ENCODE data around the gene MBLAC2. TPM values are rescaled to one million over a fixed set of nuclear protein-coding genes. Genes with fewer than 3 reads are reported as not detected.

The MBLAC2 gene
- total RNA-seq, 1 donor from 2014 or later: 2.6 TPM

- TF ChIP-seq CTCF (IDR thresholded peaks at IDR 0.05; ENCODE audit: partially characterized antibody, unreplicated experiment): no peak
- Mint-ChIP-seq H3K27me3 (ENCODE audit: unreplicated experiment) (peaks cover 5% of the 10 kb centered on the region), H3K4me3 (ENCODE audit: unreplicated experiment) (no peak overlapping the region), H3K36me3 (ENCODE audit: unreplicated experiment) (no peaks in the 10 kb centered on the region), H3K4me1 (ENCODE audit: low read depth, unreplicated experiment) (peaks cover 6% of the 10 kb centered on the region), H3K27ac (ENCODE audit: unreplicated experiment) (no peak overlapping the region), H3K9me3 (ENCODE audit: unreplicated experiment) (peaks cover 3% of the 10 kb centered on the region)
- no peak for DNase-seq
Measured at GRCh38 chr5:90477621-90478215, 3.1 kb upstream of the MBLAC2 start.

- peaks cover 3% of the 10 kb centered on the region for H3K9me3 Mint-ChIP-seq (ENCODE audit: unreplicated experiment)
- DNase-seq: no peak
- TF ChIP-seq CTCF (IDR thresholded peaks at IDR 0.05; ENCODE audit: partially characterized antibody, unreplicated experiment): no peak
- H3K27me3 Mint-ChIP-seq (ENCODE audit: unreplicated experiment): peaks cover 5% of the 10 kb centered on the region
- peak overlapping the region; percentile 14 for H3K27ac Mint-ChIP-seq (ENCODE audit: unreplicated experiment)
- peak overlapping the region; percentile 10 for H3K4me3 Mint-ChIP-seq (ENCODE audit: unreplicated experiment)
- H3K4me1 Mint-ChIP-seq (ENCODE audit: low read depth, unreplicated experiment): peaks cover 6% of the 10 kb centered on the region
- no peaks in the 10 kb centered on the region for H3K36me3 Mint-ChIP-seq (ENCODE audit: unreplicated experiment)
Measured at GRCh38 chr5:90477073-90477472, 2.5 kb upstream of the MBLAC2 start.

GRCh38 chr5:90476391-90476790 lies 1.8 kb upstream of the MBLAC2 start:
- Mint-ChIP-seq H3K4me3 (ENCODE audit: unreplicated experiment) (no peak overlapping the region), H3K36me3 (ENCODE audit: unreplicated experiment) (no peaks in the 10 kb centered on the region), H3K27me3 (ENCODE audit: unreplicated experiment) (peaks cover 5% of the 10 kb centered on the region), H3K27ac (ENCODE audit: unreplicated experiment) (no peak overlapping the region), H3K9me3 (ENCODE audit: unreplicated experiment) (peaks cover 3% of the 10 kb centered on the region), H3K4me1 (ENCODE audit: low read depth, unreplicated experiment) (peaks cover 6% of the 10 kb centered on the region)
- DNase-seq: no peak
- TF ChIP-seq CTCF (IDR thresholded peaks at IDR 0.05; ENCODE audit: partially characterized antibody, unreplicated experiment): no peak

GRCh38 chr5:90475436-90475980 lies 937 bp upstream of the MBLAC2 start:
- no peak for DNase-seq
- TF ChIP-seq CTCF (IDR thresholded peaks at IDR 0.05; ENCODE audit: partially characterized antibody, unreplicated experiment): no peak
- Mint-ChIP-seq H3K9me3 (ENCODE audit: unreplicated experiment) (peaks cover 5% of the 10 kb centered on the region), H3K27ac (ENCODE audit: unreplicated experiment) (no peak overlapping the region), H3K27me3 (ENCODE audit: unreplicated experiment) (peaks cover 5% of the 10 kb centered on the region), H3K4me1 (ENCODE audit: low read depth, unreplicated experiment) (peaks cover 8% of the 10 kb centered on the region), H3K4me3 (ENCODE audit: unreplicated experiment) (peak overlapping the region; percentile 96), H3K36me3 (ENCODE audit: unreplicated experiment) (no peaks in the 10 kb centered on the region)

- Mint-ChIP-seq H3K36me3 (ENCODE audit: unreplicated experiment) (no peaks in the 10 kb centered on the region), H3K27me3 (ENCODE audit: unreplicated experiment) (peaks cover 4% of the 10 kb centered on the region), H3K4me1 (ENCODE audit: low read depth, unreplicated experiment) (peaks cover 12% of the 10 kb centered on the region), H3K27ac (ENCODE audit: unreplicated experiment) (peak overlapping the region; percentile 89), H3K4me3 (ENCODE audit: unreplicated experiment) (peak overlapping the region; percentile 96), H3K9me3 (ENCODE audit: unreplicated experiment) (peaks cover 5% of the 10 kb centered on the region)
- no peak for DNase-seq
- no peak for TF ChIP-seq CTCF (IDR thresholded peaks at IDR 0.05; ENCODE audit: partially characterized antibody, unreplicated experiment)
Measured at GRCh38 chr5:90473396-90474234, 956 bp downstream of the MBLAC2 start.
